ENCODE data around the gene OLFML1.

GRCh38 chr11:7545611-7546010 lies 60.3 kb downstream of the OLFML1 start:
- TF ChIP-seq, protein P1, sequence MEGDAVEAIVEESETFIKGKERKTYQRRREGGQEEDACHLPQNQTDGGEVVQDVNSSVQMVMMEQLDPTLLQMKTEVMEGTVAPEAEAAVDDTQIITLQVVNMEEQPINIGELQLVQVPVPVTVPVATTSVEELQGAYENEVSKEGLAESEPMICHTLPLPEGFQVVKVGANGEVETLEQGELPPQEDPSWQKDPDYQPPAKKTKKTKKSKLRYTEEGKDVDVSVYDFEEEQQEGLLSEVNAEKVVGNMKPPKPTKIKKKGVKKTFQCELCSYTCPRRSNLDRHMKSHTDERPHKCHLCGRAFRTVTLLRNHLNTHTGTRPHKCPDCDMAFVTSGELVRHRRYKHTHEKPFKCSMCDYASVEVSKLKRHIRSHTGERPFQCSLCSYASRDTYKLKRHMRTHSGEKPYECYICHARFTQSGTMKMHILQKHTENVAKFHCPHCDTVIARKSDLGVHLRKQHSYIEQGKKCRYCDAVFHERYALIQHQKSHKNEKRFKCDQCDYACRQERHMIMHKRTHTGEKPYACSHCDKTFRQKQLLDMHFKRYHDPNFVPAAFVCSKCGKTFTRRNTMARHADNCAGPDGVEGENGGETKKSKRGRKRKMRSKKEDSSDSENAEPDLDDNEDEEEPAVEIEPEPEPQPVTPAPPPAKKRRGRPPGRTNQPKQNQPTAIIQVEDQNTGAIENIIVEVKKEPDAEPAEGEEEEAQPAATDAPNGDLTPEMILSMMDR (IDR thresholded peaks at IDR 0.05 in 4 of 5, conservative IDR thresholded peaks at IDR 0.05 in 1 of 5): no peak
- no peak for TF ChIP-seq POLR2A (IDR thresholded peaks at IDR 0.05)

All from gastrocnemius medialis (tissue), 4 donors.